HG03095 (cell line): ENCODE data around the gene MEA1.
"Not testable (repeated sequence)": the region's sequence is repeated elsewhere in the genome, so short reads cannot be mapped to it uniquely, and the experiment has no call there.

Experiments used
- ATAC-seq: cut with Tn5 transposase; IDR thresholded peaks from one replicate; pipeline ENCODE4 v1.9.1; 2021; ENCODE audit warnings: moderate library complexity; ENCODE audit not compliant: unreplicated experiment

The MEA1 gene

GRCh38 chr6:43013843-43014433, at the start of gene MEA1, which contains the start of gene KLHDC3:
TSS of gene MEA1 (minus strand) at chr6:43013946. CDS start at chr6:43013813, 133 bp downstream.
TSS of gene KLHDC3 (plus strand) at chr6:43014249. CDS start at chr6:43017193, 2,944 bp downstream.
- ATAC-seq: peak; percentile 88

GRCh38 chr6:43062818-43063217, 49.1 kb upstream of the MEA1 start:
- ATAC-seq: no peak

GRCh38 chr6:43061861-43062260, 48.1 kb upstream of the MEA1 start:
- ATAC-seq: no peak

DNA sequence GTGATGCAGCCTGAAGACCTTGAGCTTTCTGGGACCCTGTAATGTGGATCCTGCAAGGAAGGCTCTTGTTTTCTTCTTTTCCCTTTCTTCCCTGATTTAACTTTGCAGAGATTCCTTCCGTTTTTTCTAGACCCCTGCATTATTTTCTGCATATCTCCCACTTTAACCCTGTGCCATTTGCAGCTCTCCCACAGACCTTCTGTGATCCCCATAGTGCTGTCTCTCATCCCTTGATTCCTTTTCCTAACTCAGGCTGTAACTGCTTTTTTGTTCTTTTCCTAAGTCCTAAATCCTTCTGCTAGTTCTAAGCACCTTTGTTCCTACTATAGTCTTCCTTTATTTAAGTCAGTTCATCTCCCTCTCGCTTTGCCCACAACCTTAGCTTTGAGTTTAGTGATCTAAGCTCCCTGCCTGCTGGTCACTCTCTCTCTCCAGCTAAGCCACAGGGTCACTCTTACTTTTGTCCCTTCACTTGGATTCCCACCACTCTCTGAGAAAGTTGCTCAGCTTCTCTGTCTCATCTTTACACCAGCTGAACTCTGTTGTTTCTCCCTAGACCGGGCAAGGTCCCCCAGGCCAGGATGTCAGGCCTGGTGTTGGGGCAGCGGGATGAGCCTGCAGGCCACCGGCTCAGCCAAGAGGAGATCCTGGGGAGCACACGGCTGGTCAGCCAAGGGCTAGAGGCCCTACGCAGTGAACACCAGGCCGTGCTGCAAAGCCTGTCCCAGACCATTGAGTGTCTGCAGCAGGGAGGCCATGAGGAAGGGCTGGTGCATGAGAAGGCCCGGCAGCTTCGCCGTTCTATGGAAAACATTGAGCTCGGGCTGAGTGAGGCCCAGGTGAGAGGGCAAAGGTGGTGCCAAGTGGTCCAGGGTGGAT, 47.2 kb upstream of the MEA1 start:
- no peak for ATAC-seq

DNA sequence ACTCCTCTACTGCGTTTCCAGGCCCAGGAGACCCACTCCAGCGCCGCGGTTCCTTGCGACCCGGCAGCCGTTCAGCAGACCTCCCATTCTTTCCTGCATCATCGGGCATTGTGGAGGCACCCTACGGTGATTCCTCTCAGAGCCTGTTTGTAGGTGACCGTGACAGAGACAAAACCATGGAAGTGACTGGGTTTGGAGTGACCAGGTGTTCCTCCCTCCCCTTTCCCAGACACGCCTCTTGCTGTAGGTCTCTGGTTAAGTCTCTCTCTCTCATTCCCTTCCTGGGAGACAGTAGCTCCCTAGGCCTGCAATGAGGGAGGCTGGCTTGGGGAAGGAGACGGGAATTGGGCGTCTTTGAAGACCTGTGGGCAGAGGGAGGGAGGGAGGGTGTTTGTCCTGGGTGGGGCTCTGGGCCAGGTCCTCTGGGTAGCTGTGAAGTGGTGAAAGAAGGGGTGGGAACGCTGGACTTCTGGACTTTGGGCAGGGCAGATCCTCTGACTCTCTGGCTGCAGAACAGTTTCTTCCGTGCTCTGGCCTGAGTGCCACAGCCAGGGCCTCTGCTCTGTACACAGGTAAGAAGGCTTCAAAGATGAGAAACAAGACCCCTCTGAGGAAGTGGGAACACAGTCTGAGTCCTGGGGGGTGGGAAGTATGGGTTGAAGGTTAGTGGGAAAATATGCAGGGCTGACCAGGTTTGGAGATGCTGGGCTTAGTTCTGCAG, 46.4 kb upstream of the MEA1 start:
- no peak for ATAC-seq

- peak; percentile 86 for ATAC-seq
Measured at GRCh38 chr6:43059168-43060033, 45.7 kb upstream of the MEA1 start, which contains the start of the genes KLC4 and MRPL2. TSS of gene KLC4 (plus strand) at chr6:43059631. CDS start at chr6:43061336, 1,705 bp downstream. TSS of gene MRPL2 (minus strand) at chr6:43059434. CDS start at chr6:43059381, 53 bp downstream.

GRCh38 chr6:43058531-43058930, 44.8 kb upstream of the MEA1 start:
- ATAC-seq: no peak

DNA sequence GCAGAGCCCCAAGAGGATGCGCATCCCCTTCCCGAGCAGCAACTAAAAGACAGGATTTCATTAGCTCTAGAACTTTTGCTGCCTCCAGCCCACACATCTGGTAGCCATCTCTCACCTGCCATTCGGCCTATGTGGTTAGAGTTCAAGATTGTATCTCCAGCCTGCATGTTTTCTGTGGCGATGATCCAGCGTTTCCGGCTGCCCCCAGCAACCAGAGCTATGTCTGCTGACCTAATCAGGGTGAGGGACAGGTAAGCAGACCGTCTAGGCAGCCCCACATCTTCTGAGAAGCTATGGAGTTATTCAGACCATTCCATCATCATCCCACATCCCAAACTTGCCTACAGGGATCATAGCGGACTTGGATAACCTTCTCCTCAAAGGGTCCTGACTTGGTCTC, 42.2 kb upstream of the MEA1 start:
- no peak for ATAC-seq

DNA sequence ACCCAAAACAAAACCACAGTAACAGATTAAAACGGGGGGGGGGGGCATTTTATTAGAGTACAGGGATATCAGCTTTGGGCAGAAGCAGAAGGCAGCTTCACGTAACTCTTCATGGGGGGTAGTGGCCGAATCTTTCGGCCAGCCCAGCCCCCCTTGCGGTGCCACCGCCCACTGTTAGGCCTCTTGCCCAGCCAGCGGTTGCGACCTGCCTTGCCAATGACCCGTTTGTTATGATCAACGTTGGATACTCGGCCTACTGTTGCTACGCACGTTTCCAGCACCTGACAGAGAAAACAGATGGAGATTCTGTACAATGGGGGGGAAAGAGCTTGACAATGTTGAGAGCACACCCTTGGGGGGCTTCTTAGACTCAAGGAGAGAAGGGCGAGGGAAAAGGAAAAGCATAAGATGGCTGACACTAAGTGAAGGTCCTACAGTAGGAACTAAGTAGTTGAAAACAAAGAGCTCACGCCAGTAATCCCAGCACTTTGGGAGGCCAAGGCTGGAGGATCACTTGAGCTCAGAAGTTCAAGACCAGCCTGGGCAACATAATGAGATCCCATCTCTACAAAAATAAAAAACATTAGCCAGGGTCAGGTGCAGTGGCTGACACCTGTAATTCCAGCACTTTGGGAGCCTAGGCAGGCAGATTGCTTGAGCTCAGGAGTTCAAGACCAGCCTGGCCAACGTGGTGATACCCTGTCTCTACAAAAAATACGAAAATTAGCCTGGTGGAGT, 40.6 kb upstream of the MEA1 start:
- ATAC-seq: no peak

DNA sequence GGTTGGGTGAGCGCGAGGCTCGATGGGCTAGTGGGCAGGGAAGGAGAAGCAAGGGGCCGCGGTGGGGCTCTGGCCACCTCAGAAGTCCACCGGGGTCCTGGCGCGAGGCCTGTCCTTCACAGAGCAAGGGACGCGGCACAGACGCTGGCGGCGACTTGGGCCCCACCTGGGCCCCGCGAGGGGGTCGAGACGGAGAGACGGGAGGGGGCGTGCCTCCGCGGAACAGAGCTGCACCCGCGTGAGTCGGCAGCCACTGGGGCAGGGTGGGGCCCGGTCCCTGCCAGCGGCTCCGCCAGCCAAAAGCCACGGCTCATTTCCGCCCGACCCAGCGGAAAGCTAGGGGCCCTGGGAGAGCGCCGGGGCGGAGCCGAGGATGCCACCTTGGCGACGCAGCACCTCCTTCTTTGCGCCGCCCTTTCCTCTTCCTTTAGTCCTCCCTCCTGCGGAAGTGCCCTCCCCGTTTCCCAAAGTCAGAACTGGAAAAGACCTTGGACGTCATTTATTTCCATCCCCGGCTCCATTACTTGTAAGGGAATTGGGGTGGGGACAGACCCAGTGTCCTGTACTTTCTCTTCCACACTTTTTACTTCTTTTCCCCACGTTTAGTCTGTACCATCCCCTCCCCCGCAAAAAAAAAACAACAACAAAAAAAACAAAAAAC, 39.9 kb upstream of the MEA1 start, which contains the start of gene CUL7:
Gene CUL7 (minus strand): TSS at position 307 of the 661 bp plus-strand sequence. CDS start 1,063 bp downstream, outside the sequence.
- peak; percentile 78 for ATAC-seq

- peak; percentile 16 for ATAC-seq
Measured at GRCh38 chr6:43052842-43053544, 39.2 kb upstream of the MEA1 start.

- ATAC-seq: no peak
Measured at GRCh38 chr6:43052225-43052841, 38.6 kb upstream of the MEA1 start.

DNA sequence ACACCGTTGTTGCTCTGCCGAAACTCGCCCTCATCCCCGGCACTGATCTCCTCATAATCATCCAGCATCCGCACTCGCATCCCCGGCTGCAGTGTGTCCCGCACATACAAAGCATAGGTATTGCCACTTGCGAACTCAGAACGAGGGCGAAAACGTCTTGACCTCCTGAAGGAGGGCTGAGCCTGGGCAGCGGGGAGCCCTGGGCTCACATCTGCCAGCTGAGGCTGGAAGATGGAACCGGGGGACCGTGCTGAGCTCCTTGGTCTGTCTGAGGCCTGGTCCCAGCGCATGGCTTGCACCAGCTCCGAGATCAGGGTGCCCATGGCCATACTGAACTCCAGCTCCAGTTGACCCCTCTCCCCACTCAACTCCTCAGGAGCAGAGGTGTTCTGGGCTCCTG, 37.2 kb upstream of the MEA1 start:
- ATAC-seq: no peak

DNA sequence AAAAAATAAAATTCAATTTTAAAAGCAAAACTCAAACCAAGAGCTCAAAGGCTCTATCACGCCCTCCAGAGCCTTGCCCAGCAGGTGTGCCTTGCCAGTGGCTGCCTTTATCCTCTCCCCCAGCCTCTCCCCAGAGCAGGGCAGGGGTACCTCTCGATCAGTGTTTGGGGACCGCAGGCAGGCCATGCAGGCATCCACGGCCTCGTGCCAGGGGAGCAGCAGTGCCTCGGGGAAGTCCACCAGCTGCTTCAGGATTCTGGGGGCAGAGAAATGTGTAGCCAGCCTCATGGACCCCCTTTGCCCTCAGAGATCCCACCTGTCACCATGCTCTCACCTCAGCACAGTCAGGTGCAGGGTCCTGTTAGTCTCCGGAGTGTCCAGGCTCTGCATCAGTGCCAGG, 34.3 kb upstream of the MEA1 start:
- ATAC-seq: no peak

DNA sequence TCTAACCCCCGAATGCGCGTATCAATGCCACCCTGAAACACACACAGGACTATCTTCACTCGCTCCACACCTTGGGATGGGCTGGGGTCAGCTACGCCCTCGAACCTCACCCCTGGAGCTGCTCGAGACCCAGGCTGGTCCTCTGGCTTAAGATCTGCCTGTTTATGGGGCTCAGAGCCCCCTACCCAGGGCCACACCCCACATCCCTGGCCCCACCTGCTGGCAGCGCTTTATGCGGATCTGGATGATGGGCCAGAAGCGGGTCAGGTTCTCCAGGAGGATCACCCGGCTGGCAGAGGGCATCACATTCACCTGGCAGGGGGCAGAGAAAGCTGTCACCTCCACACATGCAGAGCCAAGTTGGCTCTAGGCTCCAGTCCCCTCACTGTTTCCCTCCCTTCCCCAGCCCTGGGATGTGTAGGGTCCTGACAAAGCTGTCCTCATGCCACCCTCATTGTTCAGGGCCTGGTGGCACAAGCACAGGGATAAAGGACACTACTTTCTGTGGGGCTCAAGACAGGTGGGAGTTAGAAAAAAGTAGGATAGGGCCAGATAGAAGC, 31.7 kb upstream of the MEA1 start:
- ATAC-seq: no peak

DNA sequence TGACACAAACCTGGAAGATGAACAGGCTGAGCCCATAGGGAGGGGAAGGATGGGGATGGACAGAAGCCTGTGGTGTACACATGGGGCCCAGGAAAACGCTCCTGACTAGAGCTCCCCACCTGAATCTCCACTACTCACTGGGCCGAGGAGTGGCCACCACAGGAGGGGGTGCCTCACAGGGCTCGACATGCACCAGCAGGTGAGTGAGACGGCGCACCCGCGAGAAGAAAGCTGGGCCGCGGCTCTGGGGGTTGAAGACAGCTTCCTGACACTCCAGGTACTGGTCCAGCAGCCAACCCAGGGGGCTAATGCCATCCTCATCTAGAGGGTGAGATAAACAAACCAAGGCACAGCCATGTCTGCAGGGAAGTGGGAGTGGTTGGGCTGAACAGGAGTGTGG, 29.6 kb upstream of the MEA1 start:
- ATAC-seq: no peak

DNA sequence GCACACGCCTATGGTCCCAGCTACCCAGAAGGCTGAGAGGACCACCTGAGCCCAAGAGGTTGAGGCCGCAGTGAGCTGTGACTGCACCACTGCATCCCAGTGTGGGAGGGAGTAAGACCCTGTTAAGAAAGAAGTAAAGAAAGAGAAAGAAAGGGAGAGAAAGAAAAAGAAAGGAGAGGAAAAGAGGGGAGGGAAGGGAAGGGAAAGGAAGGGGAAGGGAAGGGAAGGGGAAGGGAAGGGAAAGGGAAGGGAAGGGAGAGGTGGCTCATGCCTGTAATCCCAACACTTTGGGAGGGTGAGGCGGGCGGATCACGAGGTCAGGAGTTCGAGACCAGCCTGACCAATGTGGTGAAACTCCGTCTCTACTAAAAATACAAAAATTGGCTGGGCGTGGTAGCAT, 27.7 kb upstream of the MEA1 start:
- ATAC-seq: not testable (repeated sequence)
